ENCODE measurements around the gene TGFBR1.

The TGFBR1 gene

GRCh38 chr9:99066571-99066970 is 38.3 kb upstream of the TGFBR1 start:
- ATAC-seq, result no peak
- TF ChIP-seq CSRNP3 (CRISPR knock-in tag; IDR thresholded peaks at IDR 0.05) (no peak), ISL1 (CRISPR knock-in tag; IDR thresholded peaks at IDR 0.05) (no peak), ZFP3 (CRISPR knock-in tag; IDR thresholded peaks at IDR 0.05) (no peak), ZC3H10 (CRISPR knock-in tag; IDR thresholded peaks at IDR 0.05) (no peak), OSR1 (CRISPR knock-in tag; IDR thresholded peaks at IDR 0.05) (no peak), RARB (CRISPR knock-in tag; IDR thresholded peaks at IDR 0.05) (no peak), ARNTL (CRISPR knock-in tag; IDR thresholded peaks at IDR 0.05; ENCODE audit: borderline replicate concordance, low read depth) (no peak), TOX (CRISPR knock-in tag; IDR thresholded peaks at IDR 0.05; ENCODE audit: borderline replicate concordance) (no peak), ZNF565 (CRISPR knock-in tag; conservative IDR thresholded peaks at IDR 0.05; ENCODE audit: low read depth) (no peak), ZNF8 (CRISPR knock-in tag; IDR thresholded peaks at IDR 0.05) (no peak), PPARA (CRISPR knock-in tag; IDR thresholded peaks at IDR 0.05; ENCODE audit: borderline replicate concordance) (no peak), SNAI2 (CRISPR knock-in tag; IDR thresholded peaks at IDR 0.05) (no peak), CREB5 (CRISPR knock-in tag; IDR thresholded peaks at IDR 0.05; ENCODE audit: low read depth) (no peak), CSDC2 (CRISPR knock-in tag; IDR thresholded peaks at IDR 0.05) (no peak)

- TF ChIP-seq SNAI2 (CRISPR knock-in tag; IDR thresholded peaks at IDR 0.05) (no peak), ARNTL (CRISPR knock-in tag; IDR thresholded peaks at IDR 0.05; ENCODE audit: borderline replicate concordance, low read depth) (no peak), OSR1 (CRISPR knock-in tag; IDR thresholded peaks at IDR 0.05) (no peak), RARB (CRISPR knock-in tag; IDR thresholded peaks at IDR 0.05) (no peak), ZC3H10 (CRISPR knock-in tag; IDR thresholded peaks at IDR 0.05) (no peak), ZFP30 (CRISPR knock-in tag; IDR thresholded peaks at IDR 0.05) (no peak), ZFP3 (CRISPR knock-in tag; IDR thresholded peaks at IDR 0.05) (no peak), ZNF70 (CRISPR knock-in tag; IDR thresholded peaks at IDR 0.05) (no peak), ISL1 (CRISPR knock-in tag; IDR thresholded peaks at IDR 0.05) (no peak), ZNF8 (CRISPR knock-in tag; IDR thresholded peaks at IDR 0.05) (no peak), CREB5 (CRISPR knock-in tag; IDR thresholded peaks at IDR 0.05; ENCODE audit: low read depth) (no peak), ESRRG (CRISPR knock-in tag; IDR thresholded peaks at IDR 0.05) (no peak), TOX (CRISPR knock-in tag; IDR thresholded peaks at IDR 0.05; ENCODE audit: borderline replicate concordance) (no peak), CSDC2 (CRISPR knock-in tag; IDR thresholded peaks at IDR 0.05) (no peak), PATZ1 (CRISPR knock-in tag; IDR thresholded peaks at IDR 0.05; ENCODE audit: borderline replicate concordance) (no peak)
- no peak for ATAC-seq
Measured at GRCh38 chr9:99069075-99069474, 35.8 kb upstream of the TGFBR1 start.

GRCh38 chr9:99069546-99069945 is 35.4 kb upstream of the TGFBR1 start:
- TF ChIP-seq ESRRG (CRISPR knock-in tag; IDR thresholded peaks at IDR 0.05), result no peak
- TF ChIP-seq CSDC2 (CRISPR knock-in tag; IDR thresholded peaks at IDR 0.05), result no peak
- TF ChIP-seq CREB5 (CRISPR knock-in tag; IDR thresholded peaks at IDR 0.05; ENCODE audit: low read depth), result no peak
- TF ChIP-seq CSRNP3 (CRISPR knock-in tag; IDR thresholded peaks at IDR 0.05), result no peak
- no peak for TF ChIP-seq ZNF8 (CRISPR knock-in tag; IDR thresholded peaks at IDR 0.05)
- TF ChIP-seq ZNF565 (CRISPR knock-in tag; conservative IDR thresholded peaks at IDR 0.05; ENCODE audit: low read depth), result no peak
- no peak for TF ChIP-seq PPARA (CRISPR knock-in tag; IDR thresholded peaks at IDR 0.05; ENCODE audit: borderline replicate concordance)
- TF ChIP-seq ISL1 (CRISPR knock-in tag; IDR thresholded peaks at IDR 0.05), result no peak
- TF ChIP-seq ARNTL (CRISPR knock-in tag; IDR thresholded peaks at IDR 0.05; ENCODE audit: borderline replicate concordance, low read depth), result no peak
- no peak for TF ChIP-seq ZFP30 (CRISPR knock-in tag; IDR thresholded peaks at IDR 0.05)
- ATAC-seq, result no peak

All from SK-N-SH treated with all-trans-retinoic acid at 6 μM for 48 hours (cell line).